NCI-H1694 (cell line): ENCODE data around the gene LRRC36.

Experiments used
- DNase-seq: peaks from one replicate; lab custom pipeline; 2025; lab: John Stamatoyannopoulos, UW

Gene LRRC36

GRCh38 chr16:67426022-67426421 is 99.4 kb downstream of the LRRC36 start:
- no peak for DNase-seq

DNA sequence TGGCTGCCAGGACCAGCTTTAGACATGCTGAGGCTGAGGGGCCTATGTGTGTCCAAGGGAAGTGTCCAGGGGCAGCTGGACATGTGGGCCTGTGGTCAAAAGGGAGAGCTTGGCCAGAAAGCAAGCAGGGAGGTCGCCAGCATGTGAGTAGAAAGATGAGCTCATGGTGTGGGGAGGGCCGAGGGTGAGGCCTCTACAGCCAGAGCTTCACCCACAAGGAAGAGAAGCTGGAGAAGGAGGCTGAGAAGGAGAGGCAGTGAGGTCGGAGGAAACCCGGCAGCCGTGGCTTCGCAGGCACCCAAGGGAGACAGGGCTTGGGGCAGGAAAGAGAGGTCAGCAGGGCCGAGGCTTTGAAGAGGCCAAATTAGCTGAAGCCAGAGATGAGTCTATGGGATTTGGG is 100.3 kb downstream of the LRRC36 start:
- DNase-seq = no peak

GRCh38 chr16:67428146-67428731 is 101.6 kb downstream of the LRRC36 start:
- peak; percentile 49 for DNase-seq

DNA sequence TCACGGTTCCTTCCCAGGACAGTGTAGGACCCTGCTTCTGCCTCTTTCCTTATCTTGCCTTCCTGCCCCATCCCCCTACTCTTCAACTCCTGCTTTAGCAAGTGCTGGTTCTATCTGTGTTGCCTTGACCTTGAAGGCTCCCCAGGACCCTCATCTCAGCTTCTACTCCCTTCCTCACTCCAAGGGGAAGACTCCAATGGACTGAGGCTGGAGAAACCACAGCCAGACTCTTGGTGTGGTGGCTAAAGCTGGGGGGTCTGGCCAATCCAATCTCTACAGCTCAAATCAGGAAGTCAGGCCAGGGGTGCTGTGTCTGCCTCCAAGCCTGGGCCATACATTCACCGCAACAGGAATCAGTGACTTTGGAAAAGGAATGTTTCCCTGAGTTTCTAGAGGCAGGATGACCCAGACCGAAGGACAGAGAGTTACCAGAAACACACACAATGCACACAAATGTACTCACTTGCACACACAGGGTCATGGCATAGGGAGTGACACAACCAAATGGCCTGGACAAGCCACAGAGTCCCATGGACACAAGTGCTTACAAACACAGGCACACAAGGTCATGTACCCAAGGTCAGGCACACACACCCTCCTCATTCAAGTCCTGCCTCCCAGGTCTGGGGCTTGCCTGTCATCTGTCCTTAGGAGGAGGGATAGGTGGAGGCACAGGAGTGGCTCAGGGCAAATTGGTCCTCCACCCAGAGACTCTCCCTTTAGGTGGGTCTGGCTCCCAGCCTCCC is 102.6 kb downstream of the LRRC36 start:
- DNase-seq = no peak

DNA sequence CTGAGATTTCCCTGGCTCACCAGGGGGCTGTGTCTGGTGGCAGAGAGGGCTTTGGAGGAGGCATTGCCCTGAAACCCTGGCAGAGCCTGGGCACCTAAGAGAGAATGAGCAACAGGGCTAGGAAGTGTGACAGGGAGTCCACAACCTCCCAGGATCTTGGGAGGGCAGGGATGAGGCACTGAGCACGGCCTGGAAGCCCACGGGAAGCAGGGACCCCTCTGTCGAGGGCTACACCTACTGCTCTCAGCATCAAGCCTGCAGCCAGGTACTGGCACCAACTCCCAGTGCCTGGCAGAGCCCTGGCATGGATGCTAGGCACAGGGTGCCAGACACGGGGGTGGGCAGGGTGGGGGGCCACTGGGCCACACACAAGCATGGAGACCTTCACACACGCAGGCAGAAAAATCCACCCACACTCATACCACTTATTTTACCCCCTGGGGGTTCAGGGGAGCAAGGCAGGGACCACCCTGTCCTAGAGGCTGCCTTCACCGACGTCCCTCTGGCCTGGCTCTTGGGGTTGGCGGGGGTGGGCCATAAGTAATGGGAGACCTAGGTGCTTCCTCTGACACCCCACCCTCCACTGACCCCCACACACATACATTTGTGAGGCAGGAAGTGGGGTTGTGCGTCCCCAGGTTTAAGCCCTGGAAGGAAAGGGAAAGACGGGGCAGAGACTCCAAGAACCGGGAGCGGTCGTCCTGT is 103.3 kb downstream of the LRRC36 start:
- no peak for DNase-seq

- no peak for DNase-seq
Measured at GRCh38 chr16:67430504-67430976, 103.9 kb downstream of the LRRC36 start.

GRCh38 chr16:67430977-67431774 is 104.6 kb downstream of the LRRC36 start, which contains the start of gene HSD11B2:
Gene HSD11B2, plus strand, starts transcription at chr16:67431121. Its CDS starts 128 bp downstream, at chr16:67431249.
- DNase-seq = peak; percentile 5

DNA sequence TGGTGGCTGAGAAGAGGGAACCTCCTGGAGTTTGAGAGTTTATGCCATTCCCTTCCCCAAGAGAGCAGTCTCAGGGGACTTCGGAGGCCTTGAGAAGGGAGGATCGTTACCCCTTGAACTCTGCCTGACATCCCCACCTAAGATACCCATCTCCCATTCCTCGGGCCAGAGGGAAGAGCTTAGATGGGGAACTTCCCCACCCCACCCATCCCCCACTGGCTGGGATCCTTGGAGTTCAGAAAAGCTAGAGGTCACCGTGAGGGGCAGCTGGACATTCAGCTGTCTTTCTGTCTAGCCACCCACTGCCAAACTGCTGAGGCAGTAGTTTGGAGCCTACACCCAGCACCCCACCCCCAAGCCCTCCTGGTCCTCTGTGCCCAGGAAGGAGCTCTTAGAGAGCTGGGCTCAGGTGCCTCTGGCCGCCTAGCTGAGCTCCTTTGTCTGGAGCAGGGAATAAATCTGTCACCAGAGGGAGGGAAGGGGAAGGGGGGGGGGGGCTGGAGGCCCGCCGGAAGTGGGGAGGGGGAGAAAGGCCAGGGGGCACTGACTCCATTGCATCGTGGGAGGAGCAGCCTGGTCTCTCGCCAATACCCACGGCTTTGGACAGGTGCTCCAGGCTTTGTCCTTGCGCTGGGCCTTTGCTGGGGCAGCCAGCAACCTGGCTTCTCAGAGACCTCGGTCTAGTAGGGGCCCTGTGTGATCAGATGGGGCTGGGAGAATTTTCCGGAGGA is 105.3 kb downstream of the LRRC36 start:
- no peak for DNase-seq

- DNase-seq = no peak
Measured at GRCh38 chr16:67432506-67432890, 105.9 kb downstream of the LRRC36 start.

GRCh38 chr16:67433131-67433719 is 106.6 kb downstream of the LRRC36 start:
- DNase-seq = no peak
